Ishikawa (cell line): Measurements from ENCODE around the gene TLR4.

Source experiments
- CEBPB ChIP-seq: IDR thresholded peaks from 2 replicates; pipeline ENCODE4 v1.6.1; 2012
- CREB1 ChIP-seq: IDR thresholded peaks from 2 replicates; pipeline ENCODE4 v1.6.1; 2012; ENCODE audit warnings: low read depth
- EGR1 ChIP-seq: IDR thresholded peaks from 2 replicates; pipeline ENCODE4 v1.6.1; 2012
- EP300 ChIP-seq: IDR thresholded peaks from 2 replicates; pipeline ENCODE4 v1.6.1; 2012; ENCODE audit warnings: borderline replicate concordance
- FOXM1 ChIP-seq: IDR thresholded peaks from 2 replicates; pipeline ENCODE4 v1.6.1; 2012; ENCODE audit warnings: low read depth, borderline replicate concordance
- NFIC ChIP-seq: IDR thresholded peaks from 2 replicates; pipeline ENCODE4 v1.6.1; 2012
- RAD21 ChIP-seq: IDR thresholded peaks from 2 replicates; pipeline ENCODE4 v1.6.1; 2012; ENCODE audit warnings: low read depth
- TAF1 ChIP-seq: IDR thresholded peaks from 2 replicates; pipeline ENCODE4 v1.6.1; 2012; ENCODE audit warnings: low read depth, mild to moderate bottlenecking
- TCF12 ChIP-seq: IDR thresholded peaks from 2 replicates; pipeline ENCODE4 v1.6.1; 2012; ENCODE audit warnings: low read depth
- YY1 ChIP-seq: IDR thresholded peaks from 2 replicates; pipeline ENCODE4 v1.6.1; 2012; ENCODE audit warnings: low read depth
- TF ChIP-seq, protein P1 (sequence below): IDR thresholded peaks from 2 replicates; pipeline ENCODE4 v1.6.1; 2012
- TF ChIP-seq, protein P2 (sequence below): IDR thresholded peaks from 2 replicates; pipeline ENCODE4 v1.6.1; 2012; ENCODE audit warnings: low read depth, mild to moderate bottlenecking

DNA sequence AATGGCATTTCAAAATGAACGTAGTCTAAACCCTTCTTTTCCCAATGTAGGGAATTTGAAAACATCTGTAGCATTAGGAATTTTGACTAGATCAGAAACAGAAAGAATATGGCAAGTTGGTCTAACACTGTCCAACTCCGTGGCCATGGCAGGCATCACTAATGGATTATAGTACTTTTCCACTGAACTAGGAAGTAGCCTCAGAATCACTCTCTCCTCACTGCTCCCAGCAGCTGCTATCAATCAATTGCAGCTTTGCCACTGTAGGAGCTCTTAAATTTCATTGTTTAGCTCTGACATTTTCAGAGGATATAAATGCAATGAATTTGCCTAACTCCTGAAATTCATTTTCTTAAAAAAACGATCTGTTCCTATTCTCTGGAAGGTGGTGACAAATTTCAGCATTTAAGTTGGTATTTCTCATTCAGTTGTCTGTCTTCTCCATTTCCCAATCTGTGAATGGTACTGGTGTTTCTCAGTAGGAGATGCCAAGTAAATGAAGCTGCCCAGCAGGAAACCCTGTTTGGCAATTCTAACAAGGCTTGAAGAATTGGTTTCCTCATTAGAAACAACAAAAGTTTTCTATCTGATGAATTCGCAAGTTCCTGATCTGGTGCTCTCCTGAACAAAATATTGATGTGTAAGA is 64.7 kb downstream of the TLR4 start:
- TF ChIP-seq EP300 (no peak), NFIC (no peak), CEBPB (no peak), EGR1 (no peak), TAF1 (no peak), YY1 (no peak), CREB1 (no peak), TCF12 (no peak), FOXM1 (no peak), RAD21 (no peak)
- TF ChIP-seq, protein P1, sequence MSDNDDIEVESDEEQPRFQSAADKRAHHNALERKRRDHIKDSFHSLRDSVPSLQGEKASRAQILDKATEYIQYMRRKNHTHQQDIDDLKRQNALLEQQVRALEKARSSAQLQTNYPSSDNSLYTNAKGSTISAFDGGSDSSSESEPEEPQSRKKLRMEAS = no peak
- TF ChIP-seq, protein P2, sequence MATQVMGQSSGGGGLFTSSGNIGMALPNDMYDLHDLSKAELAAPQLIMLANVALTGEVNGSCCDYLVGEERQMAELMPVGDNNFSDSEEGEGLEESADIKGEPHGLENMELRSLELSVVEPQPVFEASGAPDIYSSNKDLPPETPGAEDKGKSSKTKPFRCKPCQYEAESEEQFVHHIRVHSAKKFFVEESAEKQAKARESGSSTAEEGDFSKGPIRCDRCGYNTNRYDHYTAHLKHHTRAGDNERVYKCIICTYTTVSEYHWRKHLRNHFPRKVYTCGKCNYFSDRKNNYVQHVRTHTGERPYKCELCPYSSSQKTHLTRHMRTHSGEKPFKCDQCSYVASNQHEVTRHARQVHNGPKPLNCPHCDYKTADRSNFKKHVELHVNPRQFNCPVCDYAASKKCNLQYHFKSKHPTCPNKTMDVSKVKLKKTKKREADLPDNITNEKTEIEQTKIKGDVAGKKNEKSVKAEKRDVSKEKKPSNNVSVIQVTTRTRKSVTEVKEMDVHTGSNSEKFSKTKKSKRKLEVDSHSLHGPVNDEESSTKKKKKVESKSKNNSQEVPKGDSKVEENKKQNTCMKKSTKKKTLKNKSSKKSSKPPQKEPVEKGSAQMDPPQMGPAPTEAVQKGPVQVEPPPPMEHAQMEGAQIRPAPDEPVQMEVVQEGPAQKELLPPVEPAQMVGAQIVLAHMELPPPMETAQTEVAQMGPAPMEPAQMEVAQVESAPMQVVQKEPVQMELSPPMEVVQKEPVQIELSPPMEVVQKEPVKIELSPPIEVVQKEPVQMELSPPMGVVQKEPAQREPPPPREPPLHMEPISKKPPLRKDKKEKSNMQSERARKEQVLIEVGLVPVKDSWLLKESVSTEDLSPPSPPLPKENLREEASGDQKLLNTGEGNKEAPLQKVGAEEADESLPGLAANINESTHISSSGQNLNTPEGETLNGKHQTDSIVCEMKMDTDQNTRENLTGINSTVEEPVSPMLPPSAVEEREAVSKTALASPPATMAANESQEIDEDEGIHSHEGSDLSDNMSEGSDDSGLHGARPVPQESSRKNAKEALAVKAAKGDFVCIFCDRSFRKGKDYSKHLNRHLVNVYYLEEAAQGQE = no peak
